ENCODE measurements around the gene OLFM1.
"Not testable (repeated sequence)": the region's sequence is repeated elsewhere in the genome, so short reads cannot be mapped to it uniquely, and the experiment has no call there.

OLFM1 gene

DNA sequence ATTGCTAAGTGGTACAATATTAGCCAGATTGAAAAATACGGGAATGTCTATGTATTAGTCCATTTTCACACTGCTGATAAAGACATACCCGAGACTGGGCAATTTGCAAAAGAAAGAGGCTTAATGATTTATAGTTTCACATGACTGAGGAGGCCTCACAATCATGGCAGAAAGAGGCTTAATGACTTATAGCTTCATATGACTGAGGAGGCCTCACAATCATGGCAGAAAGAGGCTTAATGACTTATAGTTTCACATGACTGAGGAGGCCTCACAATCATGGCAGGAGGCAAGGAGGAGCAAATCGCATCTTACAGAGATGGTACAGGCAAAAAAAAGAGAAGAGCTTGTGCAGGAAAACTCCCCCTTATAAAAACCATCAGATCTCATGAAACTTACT, 32.3 kb upstream of the OLFM1 start:
- no peaks in the 10 kb centered on the region for H3K79me2 ChIP-seq
- no peak overlapping the region for H3K4me2 ChIP-seq (ENCODE audit: low read length)
- no peak overlapping the region for H3K27ac ChIP-seq
- H3K4me3 ChIP-seq (ENCODE audit: low read depth, low read length): no peak overlapping the region
- no peak overlapping the region for H2AFZ ChIP-seq
- no peaks in the 10 kb centered on the region for H3K27me3 ChIP-seq (ENCODE audit: control insufficient read depth, insufficient read depth, low read length)
- TF ChIP-seq, protein P1, sequence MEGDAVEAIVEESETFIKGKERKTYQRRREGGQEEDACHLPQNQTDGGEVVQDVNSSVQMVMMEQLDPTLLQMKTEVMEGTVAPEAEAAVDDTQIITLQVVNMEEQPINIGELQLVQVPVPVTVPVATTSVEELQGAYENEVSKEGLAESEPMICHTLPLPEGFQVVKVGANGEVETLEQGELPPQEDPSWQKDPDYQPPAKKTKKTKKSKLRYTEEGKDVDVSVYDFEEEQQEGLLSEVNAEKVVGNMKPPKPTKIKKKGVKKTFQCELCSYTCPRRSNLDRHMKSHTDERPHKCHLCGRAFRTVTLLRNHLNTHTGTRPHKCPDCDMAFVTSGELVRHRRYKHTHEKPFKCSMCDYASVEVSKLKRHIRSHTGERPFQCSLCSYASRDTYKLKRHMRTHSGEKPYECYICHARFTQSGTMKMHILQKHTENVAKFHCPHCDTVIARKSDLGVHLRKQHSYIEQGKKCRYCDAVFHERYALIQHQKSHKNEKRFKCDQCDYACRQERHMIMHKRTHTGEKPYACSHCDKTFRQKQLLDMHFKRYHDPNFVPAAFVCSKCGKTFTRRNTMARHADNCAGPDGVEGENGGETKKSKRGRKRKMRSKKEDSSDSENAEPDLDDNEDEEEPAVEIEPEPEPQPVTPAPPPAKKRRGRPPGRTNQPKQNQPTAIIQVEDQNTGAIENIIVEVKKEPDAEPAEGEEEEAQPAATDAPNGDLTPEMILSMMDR (IDR thresholded peaks at IDR 0.05): no peak
- H3K9ac ChIP-seq: no peak overlapping the region
- no peaks in the 10 kb centered on the region for H3K9me3 ChIP-seq (ENCODE audit: control insufficient read depth, low read length)
- H3K4me1 ChIP-seq: no peaks in the 10 kb centered on the region
- no peaks in the 10 kb centered on the region for H3K36me3 ChIP-seq (ENCODE audit: control insufficient read depth, insufficient read depth, low read length)

DNA sequence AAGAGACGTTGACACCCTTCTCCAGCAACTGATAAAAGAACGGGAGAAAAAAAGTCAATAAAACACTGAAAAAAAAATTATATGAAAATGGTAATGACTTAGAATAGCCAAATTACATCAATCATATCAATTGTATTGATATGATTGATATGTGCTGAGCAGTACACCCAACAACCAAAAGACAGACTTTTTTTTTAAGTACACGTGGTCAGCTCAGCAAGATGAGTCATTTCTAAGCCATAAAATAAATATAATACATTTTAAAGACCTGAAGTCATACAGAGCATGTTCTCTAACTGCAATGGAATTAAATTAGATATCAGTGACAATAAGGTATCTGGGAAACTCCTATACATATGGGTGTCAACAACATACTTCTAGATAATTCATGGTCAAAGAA, 30.9 kb upstream of the OLFM1 start:
- no peak overlapping the region for H3K27ac ChIP-seq
- no peaks in the 10 kb centered on the region for H3K36me3 ChIP-seq (ENCODE audit: control insufficient read depth, insufficient read depth, low read length)
- no peak overlapping the region for H3K4me3 ChIP-seq (ENCODE audit: low read depth, low read length)
- no peak overlapping the region for H3K4me2 ChIP-seq (ENCODE audit: low read length)
- no peaks in the 10 kb centered on the region for H3K9me3 ChIP-seq (ENCODE audit: control insufficient read depth, low read length)
- no peak overlapping the region for H2AFZ ChIP-seq
- H3K9ac ChIP-seq: no peak overlapping the region
- no peaks in the 10 kb centered on the region for H3K79me2 ChIP-seq
- TF ChIP-seq, protein P1 (IDR thresholded peaks at IDR 0.05): no peak
- H3K27me3 ChIP-seq (ENCODE audit: control insufficient read depth, insufficient read depth, low read length): no peaks in the 10 kb centered on the region
- no peaks in the 10 kb centered on the region for H3K4me1 ChIP-seq

DNA sequence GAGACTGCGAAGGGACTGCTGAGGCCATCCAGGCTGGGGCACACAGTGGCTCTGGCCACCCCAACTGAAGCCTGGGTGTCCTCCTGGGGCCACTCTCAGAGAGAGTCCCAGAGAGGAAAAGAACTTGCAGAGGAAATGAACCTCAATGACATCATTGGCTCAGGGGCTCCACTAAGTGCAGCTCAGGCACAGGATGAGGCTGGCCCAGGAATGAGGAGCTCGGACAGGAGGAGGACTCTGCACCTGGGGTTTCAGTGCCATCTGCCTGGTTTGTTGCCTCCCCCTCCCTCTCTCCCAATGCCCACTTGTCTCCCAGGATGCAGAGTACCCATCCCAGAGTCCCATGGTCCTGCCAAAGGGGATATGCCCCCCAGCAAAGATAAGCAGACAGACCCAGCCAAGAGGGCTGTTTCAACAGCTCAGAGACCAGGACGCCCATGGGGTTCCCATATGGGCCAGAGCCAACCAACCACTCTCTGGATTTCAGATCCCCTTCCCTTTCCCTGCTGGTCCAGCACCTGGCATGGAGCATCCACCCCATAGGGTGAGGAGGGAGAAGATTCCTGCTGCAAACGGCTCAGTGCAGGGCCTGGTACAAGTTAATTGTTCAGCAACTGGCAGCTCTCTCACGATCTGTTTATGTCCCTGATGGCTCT, 26.9 kb upstream of the OLFM1 start:
- H3K9me3 ChIP-seq (ENCODE audit: control insufficient read depth, low read length): no peaks in the 10 kb centered on the region
- no peak overlapping the region for H3K27ac ChIP-seq
- H3K79me2 ChIP-seq: no peaks in the 10 kb centered on the region
- no peak overlapping the region for H2AFZ ChIP-seq
- no peaks in the 10 kb centered on the region for H3K27me3 ChIP-seq (ENCODE audit: control insufficient read depth, insufficient read depth, low read length)
- H3K4me2 ChIP-seq (ENCODE audit: low read length): no peak overlapping the region
- TF ChIP-seq, protein P1 (IDR thresholded peaks at IDR 0.05): no peak
- no peaks in the 10 kb centered on the region for H3K36me3 ChIP-seq (ENCODE audit: control insufficient read depth, insufficient read depth, low read length)
- no peak overlapping the region for H3K9ac ChIP-seq
- no peaks in the 10 kb centered on the region for H3K4me1 ChIP-seq
- H3K4me3 ChIP-seq (ENCODE audit: low read depth, low read length): no peak overlapping the region

DNA sequence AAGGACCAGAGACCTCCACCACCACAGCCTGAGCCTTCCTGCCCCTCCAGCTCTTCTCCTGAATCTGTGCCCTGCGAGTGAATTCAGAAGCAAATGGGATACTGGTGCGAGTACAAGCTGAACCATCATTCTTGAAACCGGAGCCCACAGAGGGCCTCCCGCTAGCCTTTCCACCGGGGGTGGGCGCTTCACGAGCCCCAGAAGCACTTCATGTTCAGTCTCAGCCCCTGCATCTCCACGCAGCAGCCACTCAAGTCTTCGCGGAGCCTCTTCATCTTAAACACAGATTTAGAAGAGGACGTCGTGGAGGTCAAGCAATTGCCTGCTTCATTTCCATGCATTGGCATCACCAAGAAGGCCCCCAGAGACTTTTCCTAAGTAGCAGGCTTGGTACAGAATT, 26.0 kb upstream of the OLFM1 start:
- no peaks in the 10 kb centered on the region for H3K27me3 ChIP-seq (ENCODE audit: control insufficient read depth, insufficient read depth, low read length)
- no peak overlapping the region for H3K4me3 ChIP-seq (ENCODE audit: low read depth, low read length)
- H3K9me3 ChIP-seq (ENCODE audit: control insufficient read depth, low read length): no peaks in the 10 kb centered on the region
- no peak overlapping the region for H3K27ac ChIP-seq
- H3K36me3 ChIP-seq (ENCODE audit: control insufficient read depth, insufficient read depth, low read length): no peaks in the 10 kb centered on the region
- no peaks in the 10 kb centered on the region for H3K4me1 ChIP-seq
- H3K79me2 ChIP-seq: no peaks in the 10 kb centered on the region
- H3K4me2 ChIP-seq (ENCODE audit: low read length): no peak overlapping the region
- TF ChIP-seq, protein P1 (IDR thresholded peaks at IDR 0.05): no peak
- H3K9ac ChIP-seq: no peak overlapping the region
- H2AFZ ChIP-seq: no peak overlapping the region

DNA sequence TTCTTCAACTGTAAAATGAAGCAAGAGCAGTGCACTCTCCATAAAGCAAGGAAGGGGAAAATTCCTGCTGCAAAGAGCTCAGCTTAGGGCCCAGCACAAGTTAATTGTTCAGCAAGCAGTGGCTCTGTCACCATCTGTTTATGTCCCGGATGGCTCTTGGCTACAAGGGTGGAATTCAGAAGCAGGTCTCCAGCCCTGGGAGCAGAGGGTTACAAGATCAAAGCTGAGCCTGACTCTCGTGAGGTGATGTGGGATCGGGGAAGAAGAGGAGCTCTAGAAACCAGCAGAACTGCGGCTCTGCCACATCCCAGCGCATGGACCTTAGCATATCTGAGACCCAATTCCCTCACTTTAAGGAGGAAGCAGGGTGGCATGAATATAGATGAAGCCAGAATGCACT, 25.2 kb upstream of the OLFM1 start:
- Histone ChIP-seq H3K9me3 (ENCODE audit: control insufficient read depth, low read length) (no peaks in the 10 kb centered on the region), H3K9ac (no peak overlapping the region), H2AFZ (no peak overlapping the region), H3K4me3 (ENCODE audit: low read depth, low read length) (no peak overlapping the region), H3K79me2 (no peaks in the 10 kb centered on the region), H3K4me2 (ENCODE audit: low read length) (no peak overlapping the region), H3K4me1 (no peaks in the 10 kb centered on the region), H3K27me3 (ENCODE audit: control insufficient read depth, insufficient read depth, low read length) (no peaks in the 10 kb centered on the region), H3K36me3 (ENCODE audit: control insufficient read depth, insufficient read depth, low read length) (no peaks in the 10 kb centered on the region), H3K27ac (no peak overlapping the region)
- TF ChIP-seq, protein P1 (IDR thresholded peaks at IDR 0.05): no peak

DNA sequence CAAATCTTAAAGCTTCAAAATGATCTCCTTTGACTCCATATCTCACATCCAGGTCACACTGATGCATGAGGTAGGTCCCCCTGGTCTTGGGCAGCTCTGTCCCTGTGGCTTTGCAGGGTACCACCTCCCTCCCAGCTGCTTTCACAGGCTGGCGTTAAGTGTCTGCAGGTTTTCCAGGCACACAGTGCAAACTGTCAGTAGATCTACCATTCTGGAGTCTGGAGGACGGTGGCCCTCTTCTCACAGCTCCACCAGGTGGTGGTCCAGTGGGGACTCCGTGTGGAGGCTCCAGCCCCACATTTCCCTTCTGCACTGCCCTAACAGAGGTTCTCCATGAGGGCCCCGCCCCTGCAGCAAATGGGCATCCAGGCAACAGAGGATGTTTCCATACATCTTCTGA, 24.0 kb upstream of the OLFM1 start:
- not testable (repeated sequence) for H3K27me3 ChIP-seq (ENCODE audit: control insufficient read depth, insufficient read depth, low read length); H3K27ac ChIP-seq; H3K9me3 ChIP-seq (ENCODE audit: control insufficient read depth, low read length); H3K4me2 ChIP-seq (ENCODE audit: low read length); H3K9ac ChIP-seq; H3K79me2 ChIP-seq; H3K4me1 ChIP-seq; H3K4me3 ChIP-seq (ENCODE audit: low read depth, low read length); H2AFZ ChIP-seq; H3K36me3 ChIP-seq (ENCODE audit: control insufficient read depth, insufficient read depth, low read length)

DNA sequence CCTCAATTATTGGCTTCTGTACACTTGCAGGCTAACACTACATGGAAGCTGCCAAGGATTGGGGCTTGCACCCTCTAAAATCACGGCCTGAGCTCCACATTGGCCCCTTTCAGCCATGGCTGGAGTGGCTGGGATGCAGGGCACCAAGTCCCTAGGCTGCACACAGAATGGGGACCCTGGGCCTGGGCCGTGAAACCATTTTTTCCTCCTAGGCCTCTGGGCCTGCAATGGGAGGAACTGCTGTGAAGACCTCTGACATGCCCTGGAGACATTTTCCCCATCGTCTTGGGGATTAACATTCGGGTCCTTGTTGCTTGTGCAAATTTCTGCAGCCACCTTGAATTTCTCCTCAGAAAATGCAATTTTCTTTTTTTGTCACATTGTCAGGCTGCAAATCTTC, 23.6 kb upstream of the OLFM1 start:
- H3K79me2 ChIP-seq; H3K27ac ChIP-seq; H3K9ac ChIP-seq; H2AFZ ChIP-seq; H3K4me2 ChIP-seq (ENCODE audit: low read length); H3K4me1 ChIP-seq; H3K36me3 ChIP-seq (ENCODE audit: control insufficient read depth, insufficient read depth, low read length); H3K9me3 ChIP-seq (ENCODE audit: control insufficient read depth, low read length); H3K4me3 ChIP-seq (ENCODE audit: low read depth, low read length); H3K27me3 ChIP-seq (ENCODE audit: control insufficient read depth, insufficient read depth, low read length): not testable (repeated sequence)
